Neuronal stem cell (in vitro differentiated cells): ENCODE data around the gene HIP1R.

ENCODE experiments used
- DNase-seq: peaks from one replicate; pipeline ENCODE4 v3.0.0-alpha.2; 2013; ENCODE audit warnings: low spot score
- H2AFZ ChIP-seq: one replicate; pipeline ENCODE4 v1.6.1; 2013; ENCODE audit warnings: mild to moderate bottlenecking, low read length, inconsistent platforms
- H2AK5ac ChIP-seq: 2 replicates; pipeline ENCODE4 v1.6.1; 2013; ENCODE audit warnings: low read depth, mild to moderate bottlenecking, inconsistent platforms, low read length, moderate library complexity, mixed read lengths
- H2BK120ac ChIP-seq: 2 replicates; pipeline ENCODE4 v1.6.1; 2013; ENCODE audit warnings: low read depth, mild to moderate bottlenecking, inconsistent platforms, low read length, moderate library complexity, mixed read lengths
- H2BK12ac ChIP-seq: one replicate; pipeline ENCODE4 v1.6.1; 2013; ENCODE audit warnings: low read length, inconsistent platforms
- H2BK15ac ChIP-seq: 2 replicates; pipeline ENCODE4 v1.6.1; 2013; ENCODE audit warnings: mild to moderate bottlenecking, low read length, inconsistent platforms, mixed read lengths
- H2BK5ac ChIP-seq: one replicate; pipeline ENCODE4 v1.6.1; 2013; ENCODE audit warnings: inconsistent platforms, mild to moderate bottlenecking, low read length, moderate library complexity
- H3K14ac ChIP-seq: one replicate; pipeline ENCODE4 v1.6.1; 2013; ENCODE audit warnings: low read length, inconsistent platforms
- H3K18ac ChIP-seq: 2 replicates; pipeline ENCODE4 v1.6.1; 2013; ENCODE audit warnings: low read length, inconsistent platforms
- H3K23ac ChIP-seq: 2 replicates; pipeline ENCODE4 v1.6.1; 2013; ENCODE audit warnings: low read depth, mild to moderate bottlenecking, mixed read lengths, low read length, inconsistent platforms; ENCODE audit not compliant: poor library complexity
- H3K27ac ChIP-seq: replicated peaks from 3 replicates; pipeline ENCODE4 v1.5.1; 2013; ENCODE audit warnings: low read length, inconsistent platforms
- H3K27me3 ChIP-seq, 3 experiments: 2 replicates each; pipeline ENCODE4 v1.6.1; 2013; ENCODE audit warnings: low read length in 3 of 3, mild to moderate bottlenecking in 2 of 3, inconsistent platforms in 1 of 3, low read depth in 1 of 3, mixed read lengths in 1 of 3, moderate library complexity in 1 of 3; ENCODE audit not compliant: control insufficient read depth in 3 of 3, insufficient read depth in 3 of 3
- H3K36me3 ChIP-seq, 2 donors: replicated peaks in 1 of 2; 2 replicates each; pipeline ENCODE4 v1.6.1; 2013; ENCODE audit warnings: low read length in 2 of 2; ENCODE audit not compliant: control insufficient read depth in 2 of 2, insufficient read depth in 2 of 2
- H3K4ac ChIP-seq: 2 replicates; pipeline ENCODE4 v1.6.1; 2013; ENCODE audit warnings: inconsistent platforms, mild to moderate bottlenecking, low read length, moderate library complexity
- H3K4me1 ChIP-seq, 2 donors: 1 replicate in 1 of 2; 2 replicates in 1 of 2; pipeline ENCODE4 v1.6.1; 2013; ENCODE audit warnings: low read length in 2 of 2, low read depth in 1 of 2; ENCODE audit not compliant: control insufficient read depth in 2 of 2, insufficient read depth in 1 of 2
- H3K4me2 ChIP-seq: one replicate; pipeline ENCODE4 v1.6.1; 2013; ENCODE audit warnings: mild to moderate bottlenecking, low read length, inconsistent platforms; ENCODE audit not compliant: insufficient read depth, poor library complexity, severe bottlenecking
- H3K4me3 ChIP-seq, 2 donors: 2 replicates each; pipeline ENCODE4 v1.5.1; 2013; ENCODE audit warnings: low read length in 2 of 2, mild to moderate bottlenecking in 2 of 2, inconsistent platforms in 1 of 2, moderate library complexity in 1 of 2
- H3K79me1 ChIP-seq: one replicate; pipeline ENCODE4 v1.6.1; 2013; ENCODE audit warnings: low read depth, mild to moderate bottlenecking, inconsistent platforms, low read length, moderate library complexity
- H3K9ac ChIP-seq: one replicate; pipeline ENCODE4 v1.6.1; 2013; ENCODE audit warnings: mild to moderate bottlenecking, low read depth, low read length, inconsistent platforms; ENCODE audit not compliant: poor library complexity
- H3K9me3 ChIP-seq, 2 donors: replicated peaks in 1 of 2; 2 replicates each; pipeline versions ENCODE3 to v1.6.1; 2013; ENCODE audit warnings: low read length in 2 of 2, mild to moderate bottlenecking in 2 of 2, inconsistent platforms in 1 of 2, low read depth in 1 of 2, mixed read lengths in 1 of 2, moderate library complexity in 1 of 2; ENCODE audit not compliant: control insufficient read depth in 2 of 2, insufficient read depth in 1 of 2
- H4K8ac ChIP-seq: one replicate; pipeline ENCODE4 v1.6.1; 2013; ENCODE audit warnings: low read depth, mild to moderate bottlenecking, inconsistent platforms, low read length, moderate library complexity
- H4K91ac ChIP-seq: one replicate; pipeline ENCODE4 v1.6.1; 2013; ENCODE audit warnings: low read length, low read depth, mild to moderate bottlenecking, inconsistent platforms; ENCODE audit not compliant: poor library complexity
- WGBS, 2 donors: extraction: QIAGEN DNeasy Blood & Tissue Kit; methylation state at CpG; one replicate each; pipeline ENCODE4 v1.1.7; 2013; ENCODE audit warnings: missing lambda C conversion rate in 2 of 2, mixed read lengths in 1 of 2; ENCODE audit not compliant: insufficient read length in 2 of 2, insufficient replicate concordance in 1 of 2; ENCODE audit errors: extremely low coverage in 2 of 2; 5-methylcytosine and 5-hydroxymethylcytosine counted together

The HIP1R gene

GRCh38 chr12:122839907-122840554 is 4.8 kb downstream of the HIP1R start:
- H2AK5ac ChIP-seq, result peak overlapping the region; percentile 25
- no CpG with 5 or more reads among the region's 18 CpGs for WGBS, 2 donors

GRCh38 chr12:122840580-122841513 is 5.6 kb downstream of the HIP1R start:
- H3K9ac ChIP-seq, result peak overlapping the region; percentile 24
- no CpG with 5 or more reads among the region's 26 CpGs for WGBS, 2 donors
- DNase-seq, result no peak
- peaks cover 0 to 3% of the 10 kb centered on the region in 2 donors for H3K36me3 ChIP-seq
- H4K91ac ChIP-seq, result no peak overlapping the region
- no peak overlapping the region for H3K27ac ChIP-seq
- no peak overlapping the region for H3K23ac ChIP-seq
- no peak overlapping the region for H3K18ac ChIP-seq
- peaks cover 3 to 5% of the 10 kb centered on the region in 2 donors for H3K9me3 ChIP-seq
- no peak overlapping the region for H3K4me2 ChIP-seq
- H3K4me3 ChIP-seq, result no peak overlapping the region
- H3K4me1 ChIP-seq, result peaks cover 11 to 28% of the 10 kb centered on the region in 2 donors
- no peak overlapping the region for H2BK5ac ChIP-seq
- H2BK120ac ChIP-seq, result no peak overlapping the region
- H2AFZ ChIP-seq, result no peak overlapping the region
- H2BK12ac ChIP-seq, result no peak overlapping the region
- no peak overlapping the region for H2AK5ac ChIP-seq
- H4K8ac ChIP-seq, result no peak overlapping the region
- H3K4ac ChIP-seq, result no peak overlapping the region
- H3K79me1 ChIP-seq, result peaks cover 10% of the 10 kb centered on the region
- peaks cover 0 to 15% (median 0%) of the 10 kb centered on the region in 3 experiments for H3K27me3 ChIP-seq
- H3K14ac ChIP-seq, result no peak overlapping the region
- H2BK15ac ChIP-seq, result no peak overlapping the region

More at GRCh38 chr12:122839907-122840554, 4.8 kb downstream of the HIP1R start:
- Histone ChIP-seq H3K9ac (no peak overlapping the region), H3K36me3 (peaks cover 0 to 3% of the 10 kb centered on the region in 2 donors), H3K4ac (no peak overlapping the region), H3K4me3 (no peak overlapping the region), H4K8ac (no peak overlapping the region), H3K4me1 (peaks cover 11 to 28% of the 10 kb centered on the region in 2 donors), H4K91ac (no peak overlapping the region), H3K9me3 (peaks cover 3 to 5% of the 10 kb centered on the region in 2 donors), H3K79me1 (peaks cover 8% of the 10 kb centered on the region), H2BK5ac (no peak overlapping the region), H3K23ac (no peak overlapping the region), H2AFZ (no peak overlapping the region), H3K27me3 (peaks cover 0 to 15% (median 0%) of the 10 kb centered on the region in 3 experiments), H2BK15ac (no peak overlapping the region), H3K27ac (no peak overlapping the region), H3K14ac (no peak overlapping the region), H3K4me2 (no peak overlapping the region), H3K18ac (no peak overlapping the region), H2BK120ac (no peak overlapping the region), H2BK12ac (no peak overlapping the region)
- DNase-seq, result no peak

GRCh38 chr12:122841544-122842321 is 6.5 kb downstream of the HIP1R start:
- Histone ChIP-seq H2BK15ac (no peak overlapping the region), H3K4me2 (no peak overlapping the region), H3K14ac (no peak overlapping the region), H4K8ac (no peak overlapping the region), H2BK120ac (no peak overlapping the region), H2BK12ac (no peak overlapping the region), H3K27ac (no peak overlapping the region), H3K4ac (no peak overlapping the region), H2BK5ac (no peak overlapping the region), H3K9me3 (peaks cover 3 to 5% of the 10 kb centered on the region in 2 donors), H2AK5ac (no peak overlapping the region), H4K91ac (no peak overlapping the region), H3K27me3 (peaks cover 0 to 10% (median 0%) of the 10 kb centered on the region in 3 experiments), H2AFZ (peak overlapping the region; percentile 35), H3K4me3 (no peak overlapping the region), H3K79me1 (peaks cover 11% of the 10 kb centered on the region), H3K9ac (no peak overlapping the region), H3K36me3 (peaks cover 0 to 3% of the 10 kb centered on the region in 2 donors), H3K18ac (no peak overlapping the region), H3K4me1 (peaks cover 9 to 24% of the 10 kb centered on the region in 2 donors), H3K23ac (no peak overlapping the region)
- no peak for DNase-seq
- WGBS, 2 donors, result no CpG with 5 or more reads among the region's 23 CpGs
